GM12878 (cell line): ENCODE measurements around the gene NKD2. TPM values are rescaled to one million over a fixed set of nuclear protein-coding genes. Genes with fewer than 3 reads are reported as not detected.

ENCODE experiments used
- ATAC-seq: fragments of 200-7000 bp; cut with Tn5 transposase; 3 replicates; pipeline ENCODE4 v1.9.1; 2020; ENCODE audit warnings: mild to moderate bottlenecking, moderate library complexity
- BruUV-seq: library from RNA; stranded (reverse); fragments of 400-500 nt; replicated peaks from 2 replicates; lab custom pipeline; 2021; lab: Mats Ljungman, UMichigan
- CTCF ChIA-PET: fragments of 300-600 bp; sonication (Branson Sonifier 250); formaldehyde crosslinking; extraction: SDS; loops from one replicate; lab custom pipeline; 2021; ENCODE audit warnings: inconsistent platforms; lab: Yijun Ruan, JAX
- POLR2A ChIA-PET: fragments of 350-600 bp; formaldehyde crosslinking; extraction: SDS; loops from one replicate; lab custom pipeline; 2021; ENCODE audit warnings: inconsistent platforms; lab: Charles Lee
- RAD21 ChIA-PET: fragments of 300-600 bp; sonication (Branson Sonifier 250); formaldehyde crosslinking; loops from one replicate; lab custom pipeline; 2023; ENCODE audit warnings: antibody characterized with exemption; ENCODE audit not compliant: unreplicated experiment; lab: Charles Lee
- SMC1A ChIA-PET: fragments of 300-600 bp; sonication (Branson Sonifier 250); formaldehyde crosslinking; loops from one replicate; lab custom pipeline; 2023; ENCODE audit not compliant: unreplicated experiment, uncharacterized antibody; lab: Charles Lee
- DNase-seq: peaks from one replicate; pipeline ENCODE4 v3.0.0-alpha.2; 2011; ENCODE audit warnings: low read depth, low spot score
- FAIRE-seq: peaks from 3 replicates; lab custom pipeline; 2011; peaks lifted over from hg19 to GRCh38; lab: Jason Lieb, UNC
- H2AFZ ChIP-seq: 2 replicates; pipeline ENCODE4 v1.6.0; 2011; ENCODE audit warnings: low read depth, low read length, control low read depth; ENCODE audit not compliant: control insufficient read depth
- H3K27ac ChIP-seq: 2 replicates; pipeline ENCODE4 v1.5.1; 2011; ENCODE audit warnings: control low read depth; ENCODE audit not compliant: control insufficient read depth, insufficient read depth
- H3K27me3 ChIP-seq, 2 experiments: replicated peaks in 1 of 2; 2 replicates each; pipeline versions ENCODE4 v1.6.0 to v1.6.1; 2011; ENCODE audit warnings: low read length in 1 of 2; ENCODE audit not compliant: control insufficient read depth in 2 of 2, insufficient read depth in 2 of 2
- H3K36me3 ChIP-seq, 2 experiments: 2 replicates each; pipeline ENCODE4 v1.5.1; 2011; ENCODE audit warnings: low read length in 1 of 2; ENCODE audit not compliant: control insufficient read depth in 2 of 2, insufficient read depth in 2 of 2
- H3K4me1 ChIP-seq: 2 replicates; pipeline ENCODE4 v1.6.1; 2011; ENCODE audit warnings: mild to moderate bottlenecking, low read length, moderate library complexity, mixed read lengths; ENCODE audit not compliant: control insufficient read depth, insufficient read depth
- H3K4me2 ChIP-seq: 2 replicates; pipeline ENCODE4 v1.6.0; 2011; ENCODE audit warnings: control low read depth; ENCODE audit not compliant: control insufficient read depth, insufficient read depth
- H3K4me3 ChIP-seq: fragments of 200-600 bp; sonication (generic); 2 replicates; pipeline ENCODE4 v1.5.1; 2016
- H3K79me2 ChIP-seq: 2 replicates; pipeline ENCODE4 v1.6.0; 2011; ENCODE audit warnings: low read length; ENCODE audit not compliant: control insufficient read depth, insufficient read depth
- H3K9ac ChIP-seq: 2 replicates; pipeline ENCODE4 v1.8.0; 2011; ENCODE audit warnings: low read length, control low read depth, mixed read lengths; ENCODE audit not compliant: control insufficient read depth, insufficient read depth
- H3K9me3 ChIP-seq: replicated peaks from 3 replicates; pipeline ENCODE4 v1.5.1; 2011; ENCODE audit warnings: mild to moderate bottlenecking, low read length; ENCODE audit not compliant: control insufficient read depth, insufficient read depth
- H4K20me1 ChIP-seq: 2 replicates; pipeline ENCODE4 v1.6.0; 2011; ENCODE audit not compliant: control insufficient read depth, insufficient read depth
- CEBPB ChIP-seq, 2 experiments: fragments of 150-350 bp in 1 of 2; IDR thresholded peaks; 2 replicates each; pipeline ENCODE4 v1.6.1; 2012 to 2014; ENCODE audit warnings: low read depth in 2 of 2, low read length in 2 of 2, borderline replicate concordance in 1 of 2, inconsistent platforms in 1 of 2
- FOXM1 ChIP-seq: IDR thresholded peaks from 2 replicates; pipeline ENCODE4 v1.6.1; 2012; ENCODE audit warnings: low read depth, mild to moderate bottlenecking, inconsistent platforms, low read length, moderate library complexity
- TAF1 ChIP-seq: IDR thresholded peaks from 2 replicates; pipeline ENCODE4 v1.6.1; 2011; ENCODE audit warnings: mild to moderate bottlenecking, low read depth, low read length, borderline replicate concordance
- WGBS: methylation state at CpG from one replicate; pipeline ENCODE4 v1.1.6; 2016; ENCODE audit warnings: low lambda C conversion rate; ENCODE audit not compliant: insufficient replicate concordance, insufficient coverage; ENCODE audit errors: missing lambda C conversion rate; 5-methylcytosine and 5-hydroxymethylcytosine counted together
- in situ Hi-C: fragments of 300-500 bp; cut with MboI; formaldehyde crosslinking; loops from 9 replicates; pipeline ENCODE4 v1.14.3; 2018; ENCODE audit warnings: mixed read lengths
- intact Hi-C: fragments of 100-400 bp; cut with micrococcal nuclease; formaldehyde crosslinking; loops from one replicate; pipeline ENCODE4 v1.14.2; 2022; ENCODE audit not compliant: unreplicated experiment
- polyA plus RNA-seq, 11 experiments: library from polyadenylated mRNA; depleted of rRNA in 4 of 11; unstranded in 6 of 11; stranded (reverse) in 5 of 11; fragments of >200 nt; fragmentation: Nextera tagmentation in 4 of 11; fragmentation: Illumina TruSeq in 1 of 11; extraction: Ambion mirVana in 4 of 11; extraction: Trizol in 1 of 11; gene quantifications; 1 replicate in 1 of 11; 2 replicates in 10 of 11; pipeline versions ENCODE4 v1.2.1 to v1.2.3, GENCODE V29; 2011 to 2016; ENCODE audit warnings: inconsistent platforms in 2 of 11, missing spikeins in 2 of 11, low read depth in 1 of 11
- total RNA-seq, 4 experiments: library from RNA; depleted of rRNA in 3 of 4; stranded (reverse); fragments of >200 nt in 3 of 4; fragmentation: Illumina TruSeq in 1 of 4; extraction: Trizol in 1 of 4; gene quantifications; 2 replicates each; pipeline versions ENCODE4 v1.2.1 to v1.2.3, GENCODE V29; 2013 to 2021
- TF ChIP-seq, protein P1 (sequence below): fragments of 150-350 bp; IDR thresholded peaks from 2 replicates; pipeline ENCODE4 v1.6.1; 2014; ENCODE audit warnings: mild to moderate bottlenecking, low read depth, low read length
- TF ChIP-seq, protein P2 (sequence below): fragments of 150-350 bp; IDR thresholded peaks from 2 replicates; pipeline ENCODE4 v1.6.1; 2016; ENCODE audit warnings: low read depth, low read length
- TF ChIP-seq, protein P3 (sequence below): IDR thresholded peaks from 2 replicates; pipeline ENCODE4 v1.6.1; 2011; ENCODE audit warnings: low read depth, low read length, improper control_type of control experiment, borderline replicate concordance
- TF ChIP-seq, protein P4 (sequence below): fragments of 450-650 bp; IDR thresholded peaks from 2 replicates; pipeline ENCODE4 v1.6.1; 2017; ENCODE audit warnings: mild to moderate bottlenecking, moderate library complexity

Gene NKD2
- total and polyA plus RNA-seq, 10 of the 15 experiments (the other 5 are each of a cell fraction or from before 2014, with no cell fraction given): 0.20 to 0.83 (median 0.26) TPM; not detected in 7

DNA sequence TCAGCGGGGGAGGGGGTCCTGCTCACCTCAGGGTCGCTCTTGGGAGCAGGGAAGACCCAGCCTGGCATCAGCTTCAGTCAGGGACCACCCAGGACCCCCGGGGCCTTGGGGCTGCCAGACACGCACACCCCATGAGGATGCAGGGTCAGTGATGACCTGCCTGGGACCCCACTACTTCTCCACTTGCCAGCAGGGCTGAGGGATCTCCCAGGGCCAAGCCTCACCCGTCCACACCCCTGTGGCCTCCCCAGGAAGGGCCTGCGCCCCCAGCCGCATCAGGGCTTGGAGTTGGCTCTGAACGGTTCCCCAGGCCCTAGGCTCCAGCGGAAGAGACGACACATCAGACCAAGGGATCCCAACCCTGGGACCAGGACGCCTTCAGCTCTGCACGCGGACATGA lies 69.6 kb downstream of the NKD2 start:
- SMC1A ChIA-PET: no interaction called here
- TF ChIP-seq, protein P1, sequence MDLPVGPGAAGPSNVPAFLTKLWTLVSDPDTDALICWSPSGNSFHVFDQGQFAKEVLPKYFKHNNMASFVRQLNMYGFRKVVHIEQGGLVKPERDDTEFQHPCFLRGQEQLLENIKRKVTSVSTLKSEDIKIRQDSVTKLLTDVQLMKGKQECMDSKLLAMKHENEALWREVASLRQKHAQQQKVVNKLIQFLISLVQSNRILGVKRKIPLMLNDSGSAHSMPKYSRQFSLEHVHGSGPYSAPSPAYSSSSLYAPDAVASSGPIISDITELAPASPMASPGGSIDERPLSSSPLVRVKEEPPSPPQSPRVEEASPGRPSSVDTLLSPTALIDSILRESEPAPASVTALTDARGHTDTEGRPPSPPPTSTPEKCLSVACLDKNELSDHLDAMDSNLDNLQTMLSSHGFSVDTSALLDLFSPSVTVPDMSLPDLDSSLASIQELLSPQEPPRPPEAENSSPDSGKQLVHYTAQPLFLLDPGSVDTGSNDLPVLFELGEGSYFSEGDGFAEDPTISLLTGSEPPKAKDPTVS: no peak
- TF ChIP-seq, protein P2, sequence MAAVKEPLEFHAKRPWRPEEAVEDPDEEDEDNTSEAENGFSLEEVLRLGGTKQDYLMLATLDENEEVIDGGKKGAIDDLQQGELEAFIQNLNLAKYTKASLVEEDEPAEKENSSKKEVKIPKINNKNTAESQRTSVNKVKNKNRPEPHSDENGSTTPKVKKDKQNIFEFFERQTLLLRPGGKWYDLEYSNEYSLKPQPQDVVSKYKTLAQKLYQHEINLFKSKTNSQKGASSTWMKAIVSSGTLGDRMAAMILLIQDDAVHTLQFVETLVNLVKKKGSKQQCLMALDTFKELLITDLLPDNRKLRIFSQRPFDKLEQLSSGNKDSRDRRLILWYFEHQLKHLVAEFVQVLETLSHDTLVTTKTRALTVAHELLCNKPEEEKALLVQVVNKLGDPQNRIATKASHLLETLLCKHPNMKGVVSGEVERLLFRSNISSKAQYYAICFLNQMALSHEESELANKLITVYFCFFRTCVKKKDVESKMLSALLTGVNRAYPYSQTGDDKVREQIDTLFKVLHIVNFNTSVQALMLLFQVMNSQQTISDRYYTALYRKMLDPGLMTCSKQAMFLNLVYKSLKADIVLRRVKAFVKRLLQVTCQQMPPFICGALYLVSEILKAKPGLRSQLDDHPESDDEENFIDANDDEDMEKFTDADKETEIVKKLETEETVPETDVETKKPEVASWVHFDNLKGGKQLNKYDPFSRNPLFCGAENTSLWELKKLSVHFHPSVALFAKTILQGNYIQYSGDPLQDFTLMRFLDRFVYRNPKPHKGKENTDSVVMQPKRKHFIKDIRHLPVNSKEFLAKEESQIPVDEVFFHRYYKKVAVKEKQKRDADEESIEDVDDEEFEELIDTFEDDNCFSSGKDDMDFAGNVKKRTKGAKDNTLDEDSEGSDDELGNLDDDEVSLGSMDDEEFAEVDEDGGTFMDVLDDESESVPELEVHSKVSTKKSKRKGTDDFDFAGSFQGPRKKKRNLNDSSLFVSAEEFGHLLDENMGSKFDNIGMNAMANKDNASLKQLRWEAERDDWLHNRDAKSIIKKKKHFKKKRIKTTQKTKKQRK: no peak
- TF ChIP-seq FOXM1 (no peak), TAF1 (no peak), CEBPB (IDR thresholded peaks at IDR 0.05; ENCODE audit: borderline replicate concordance in 1 of 2, low read depth in 2 of 2, low read length in 2 of 2) (no peak)
- TF ChIP-seq, protein P3, sequence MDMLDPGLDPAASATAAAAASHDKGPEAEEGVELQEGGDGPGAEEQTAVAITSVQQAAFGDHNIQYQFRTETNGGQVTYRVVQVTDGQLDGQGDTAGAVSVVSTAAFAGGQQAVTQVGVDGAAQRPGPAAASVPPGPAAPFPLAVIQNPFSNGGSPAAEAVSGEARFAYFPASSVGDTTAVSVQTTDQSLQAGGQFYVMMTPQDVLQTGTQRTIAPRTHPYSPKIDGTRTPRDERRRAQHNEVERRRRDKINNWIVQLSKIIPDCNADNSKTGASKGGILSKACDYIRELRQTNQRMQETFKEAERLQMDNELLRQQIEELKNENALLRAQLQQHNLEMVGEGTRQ: no peak
- TF ChIP-seq, protein P4, sequence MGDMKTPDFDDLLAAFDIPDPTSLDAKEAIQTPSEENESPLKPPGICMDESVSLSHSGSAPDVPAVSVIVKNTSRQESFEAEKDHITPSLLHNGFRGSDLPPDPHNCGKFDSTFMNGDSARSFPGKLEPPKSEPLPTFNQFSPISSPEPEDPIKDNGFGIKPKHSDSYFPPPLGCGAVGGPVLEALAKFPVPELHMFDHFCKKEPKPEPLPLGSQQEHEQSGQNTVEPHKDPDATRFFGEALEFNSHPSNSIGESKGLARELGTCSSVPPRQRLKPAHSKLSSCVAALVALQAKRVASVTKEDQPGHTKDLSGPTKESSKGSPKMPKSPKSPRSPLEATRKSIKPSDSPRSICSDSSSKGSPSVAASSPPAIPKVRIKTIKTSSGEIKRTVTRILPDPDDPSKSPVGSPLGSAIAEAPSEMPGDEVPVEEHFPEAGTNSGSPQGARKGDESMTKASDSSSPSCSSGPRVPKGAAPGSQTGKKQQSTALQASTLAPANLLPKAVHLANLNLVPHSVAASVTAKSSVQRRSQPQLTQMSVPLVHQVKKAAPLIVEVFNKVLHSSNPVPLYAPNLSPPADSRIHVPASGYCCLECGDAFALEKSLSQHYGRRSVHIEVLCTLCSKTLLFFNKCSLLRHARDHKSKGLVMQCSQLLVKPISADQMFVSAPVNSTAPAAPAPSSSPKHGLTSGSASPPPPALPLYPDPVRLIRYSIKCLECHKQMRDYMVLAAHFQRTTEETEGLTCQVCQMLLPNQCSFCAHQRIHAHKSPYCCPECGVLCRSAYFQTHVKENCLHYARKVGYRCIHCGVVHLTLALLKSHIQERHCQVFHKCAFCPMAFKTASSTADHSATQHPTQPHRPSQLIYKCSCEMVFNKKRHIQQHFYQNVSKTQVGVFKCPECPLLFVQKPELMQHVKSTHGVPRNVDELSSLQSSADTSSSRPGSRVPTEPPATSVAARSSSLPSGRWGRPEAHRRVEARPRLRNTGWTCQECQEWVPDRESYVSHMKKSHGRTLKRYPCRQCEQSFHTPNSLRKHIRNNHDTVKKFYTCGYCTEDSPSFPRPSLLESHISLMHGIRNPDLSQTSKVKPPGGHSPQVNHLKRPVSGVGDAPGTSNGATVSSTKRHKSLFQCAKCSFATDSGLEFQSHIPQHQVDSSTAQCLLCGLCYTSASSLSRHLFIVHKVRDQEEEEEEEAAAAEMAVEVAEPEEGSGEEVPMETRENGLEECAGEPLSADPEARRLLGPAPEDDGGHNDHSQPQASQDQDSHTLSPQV: no peak

More for the DNA sequence above, 69.6 kb downstream of the NKD2 start:
- POLR2A ChIA-PET: no interaction called here
- CTCF ChIA-PET: no interaction called here
- FAIRE-seq (no peak), ATAC-seq (no peak), DNase-seq (no peak)
- Histone ChIP-seq H3K79me2 (no peaks in the 10 kb centered on the region), H3K9me3 (no peaks in the 10 kb centered on the region; the same call in 2 of the 3 replicates), H3K27me3 (no peaks in the 10 kb centered on the region), H3K4me1 (no peaks in the 10 kb centered on the region), H2AFZ (no peak overlapping the region), H3K4me2 (no peak overlapping the region), H3K27ac (no peak overlapping the region), H3K9ac (no peak overlapping the region), H4K20me1 (no peaks in the 10 kb centered on the region), H3K4me3 (no peak overlapping the region), H3K36me3 (no peaks in the 10 kb centered on the region)
- 45% methylated on average over 13 of the region's 13 CpGs for WGBS
- no TSS peak for BruUV-seq
- RAD21 ChIA-PET: no interaction called here
- intact Hi-C loops: no loop called here
- in situ Hi-C loops: no loop called here
